ENCODE measurements around the gene PHLDB1. TPM values are rescaled to one million over a fixed set of nuclear protein-coding genes. Genes with fewer than 3 reads are reported as not detected.

Gene PHLDB1
- total and polyA plus RNA-seq, 2 of the 8 experiments (the other 6 are each of a cell fraction or from before 2014, with no cell fraction given), result 53.9 to 74.8 TPM

DNA sequence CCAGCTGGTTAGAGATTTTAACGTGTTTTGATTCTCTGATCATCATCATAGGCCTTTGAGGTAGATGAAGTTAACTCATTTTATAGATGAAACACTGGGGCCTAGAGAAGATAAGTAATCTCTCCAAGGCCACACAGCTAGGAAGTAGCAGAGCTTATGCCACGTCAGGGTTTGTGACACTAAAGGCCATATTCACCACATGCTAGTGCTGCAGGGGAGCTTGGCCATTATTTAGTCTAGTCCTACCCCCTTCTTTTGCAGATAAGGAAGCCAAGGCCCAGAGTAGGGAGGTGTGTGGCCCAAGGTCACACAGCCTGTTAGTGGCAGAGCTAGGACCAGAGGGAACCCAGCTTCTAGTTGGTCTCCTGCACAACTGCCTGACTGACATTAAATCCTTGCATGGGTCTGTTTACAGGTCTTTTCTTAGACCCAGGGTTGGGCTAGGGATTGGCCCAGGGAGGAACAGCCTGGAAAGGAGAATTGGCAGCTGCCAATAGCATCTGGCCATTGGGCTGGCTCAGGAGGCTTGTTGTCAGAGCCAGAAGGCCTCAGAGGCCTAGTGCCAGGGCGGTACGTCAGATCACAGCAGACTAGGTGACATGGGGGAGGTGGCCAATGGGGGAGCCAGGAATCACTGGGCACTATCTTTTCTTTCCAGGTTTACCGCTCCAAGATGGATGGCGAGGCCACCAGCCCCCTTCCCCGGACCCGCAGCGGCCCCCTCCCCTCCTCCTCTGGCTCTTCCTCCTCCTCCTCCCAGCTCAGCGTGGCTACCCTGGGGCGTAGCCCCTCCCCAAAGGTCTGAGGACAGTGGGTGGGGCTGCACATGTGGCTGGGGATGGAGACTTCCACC lies 36.0 kb downstream of the PHLDB1 start:
- no peak overlapping the region for H4K8ac ChIP-seq (ENCODE audit: extremely low read depth, insufficient read depth, low read length)
- ChIA-PET CTCF (ENCODE audit: partially characterized antibody) (interaction anchor here (0.8 to 19.1 kb wide), 7 partner anchors 7 to 146 kb away, joined by 3 to 435 read pairs (median 5); partner anchors contain the start of gene PHLDB1), POLR2A (ENCODE audit: partially characterized antibody) (interaction anchor here (0.9 to 25.8 kb wide), 4 partner anchors 8 to 253 kb away, joined by 4 to 574 read pairs (median 171); partner anchors contain the start of gene PHLDB1)
- no peak overlapping the region for H2BK15ac ChIP-seq (ENCODE audit: low read length)
- TF ChIP-seq TAF7 (optimal IDR thresholded peaks at IDR 0.05; ENCODE audit: borderline replicate concordance, low read depth, low read length) (no peak), SRF (IDR thresholded peaks at IDR 0.05; ENCODE audit: low read depth, low read length) (no peak), CBX8 (IDR thresholded peaks at IDR 0.05; ENCODE audit: borderline replicate concordance, low read depth, low read length) (no peak)
- no peak overlapping the region for H3K27ac ChIP-seq (ENCODE audit: low read depth, low read length)
- no peak overlapping the region for H3K4me3 ChIP-seq (ENCODE audit: extremely low read depth in 1 of 4, insufficient read depth in 2 of 4, low read depth in 3 of 4, low read length in 4 of 4)
- H3K14ac ChIP-seq (ENCODE audit: insufficient read length), result no peak overlapping the region
- no peak for FAIRE-seq
- no peak overlapping the region for H2BK20ac ChIP-seq (ENCODE audit: low read length)
- H2BK12ac ChIP-seq (ENCODE audit: low read depth, low read length), result no peak overlapping the region
- H3K18ac ChIP-seq (ENCODE audit: extremely low read depth, low read length), result no peak overlapping the region
- no peaks in the 10 kb centered on the region for H3K4me1 ChIP-seq (replicated peaks in 1 of 4; ENCODE audit: control insufficient read depth in 3 of 4, insufficient read depth in 4 of 4, low read length in 3 of 4)
- no peak overlapping the region for H2BK120ac ChIP-seq (replicated peaks; ENCODE audit: low read depth, low read length)
- peaks cover 4% of the 10 kb centered on the region; the same call in 1 of the 2 replicates for H3K79me1 ChIP-seq (ENCODE audit: low read depth, low read length)
- no peaks in the 10 kb centered on the region for H3K79me2 ChIP-seq (ENCODE audit: control insufficient read depth in 1 of 2, insufficient read depth in 2 of 2, low read length in 2 of 2)
- H3K23me2 ChIP-seq (ENCODE audit: low read depth, low read length), result no peaks in the 10 kb centered on the region
- no peak overlapping the region for H3K4me2 ChIP-seq (ENCODE audit: insufficient read depth in 1 of 2, low read depth in 2 of 2, low read length in 2 of 2)
- H2AFZ ChIP-seq (ENCODE audit: low read length), result no peak overlapping the region
- H3K23ac ChIP-seq (ENCODE audit: insufficient read length), result no peak overlapping the region
- H2AK5ac ChIP-seq (ENCODE audit: low read depth, low read length), result no peak overlapping the region
- H4K5ac ChIP-seq (ENCODE audit: insufficient read length, low read depth, low read length), result no peak overlapping the region
- no peak for DNase-seq (ENCODE audit: low read depth in 1 of 2, low spot score in 2 of 2)
- no peaks in the 10 kb centered on the region for H3K27me3 ChIP-seq (replicated peaks in 1 of 4; ENCODE audit: control insufficient read depth in 3 of 4, extremely low read depth in 1 of 4, insufficient read depth in 3 of 4, low read length in 3 of 4)
- no peak overlapping the region for H3K56ac ChIP-seq (replicated peaks; ENCODE audit: insufficient read length, low read depth, low read length)
- no peak overlapping the region for H4K91ac ChIP-seq (replicated peaks; ENCODE audit: insufficient read length, low read length)
- no peak overlapping the region; the same call in 1 of the 2 replicates for H2BK5ac ChIP-seq (ENCODE audit: low read depth, low read length)
- peaks cover 2 to 7% of the 10 kb centered on the region in 2 experiments for H4K20me1 ChIP-seq (replicated peaks in 1 of 2; ENCODE audit: control insufficient read depth in 1 of 2, insufficient read depth in 2 of 2, low read length in 2 of 2)
- peaks cover 19 to 76% (median 51%) of the 10 kb centered on the region in 4 experiments for H3K36me3 ChIP-seq (ENCODE audit: control insufficient read depth in 2 of 4, insufficient read depth in 4 of 4, low read length in 3 of 4)
- no peak overlapping the region for H3K4ac ChIP-seq (replicated peaks; ENCODE audit: insufficient read length, low read depth, low read length)
- no peaks in the 10 kb centered on the region for H3K9me3 ChIP-seq (ENCODE audit: insufficient read depth in 2 of 2, low read depth in 1 of 2, low read length in 1 of 2)
- 80% methylated on average over 5 of the region's 11 CpGs; no CpG with 5 or more reads in 1 of the 2 experiments for WGBS, 2 experiments (ENCODE audit: extremely low coverage in 1 of 2, insufficient coverage in 1 of 2, insufficient read length in 1 of 2, insufficient replicate concordance in 2 of 2, low coverage in 1 of 2, low lambda C conversion rate in 2 of 2, missing lambda C conversion rate in 1 of 2)
- H3K9ac ChIP-seq (replicated peaks in 1 of 4; ENCODE audit: extremely low read depth in 1 of 4, low read depth in 3 of 4, low read length in 3 of 4), result no peak overlapping the region

Data from H1 (cell line).